ENCODE measurements around the gene GLB1L.
"Not testable (repeated sequence)": the region's sequence is repeated elsewhere in the genome, so short reads cannot be mapped to it uniquely, and the experiment has no call there.

Gene GLB1L

DNA sequence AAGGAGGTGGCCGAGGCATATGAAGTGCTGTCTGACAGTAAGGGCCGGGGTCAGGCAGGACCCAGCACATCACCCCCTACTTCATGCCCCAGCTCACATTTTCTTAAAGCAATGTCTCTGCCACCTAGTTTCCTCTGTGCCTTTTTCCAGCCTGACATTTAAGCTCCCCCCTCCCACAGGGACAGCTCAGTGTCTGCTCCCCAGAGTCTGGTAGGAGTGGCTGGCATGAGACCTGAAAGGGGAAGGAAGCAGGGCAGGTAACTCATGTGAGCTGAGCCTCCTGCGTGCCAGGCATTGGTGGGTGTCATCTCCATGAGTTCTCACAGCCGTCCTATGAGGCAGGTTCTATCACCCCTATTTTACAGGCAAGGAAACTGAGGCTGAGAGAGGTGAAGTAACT lies 35.4 kb upstream of the GLB1L start:
- no peak for DNase-seq (ENCODE audit: low spot score)

DNA sequence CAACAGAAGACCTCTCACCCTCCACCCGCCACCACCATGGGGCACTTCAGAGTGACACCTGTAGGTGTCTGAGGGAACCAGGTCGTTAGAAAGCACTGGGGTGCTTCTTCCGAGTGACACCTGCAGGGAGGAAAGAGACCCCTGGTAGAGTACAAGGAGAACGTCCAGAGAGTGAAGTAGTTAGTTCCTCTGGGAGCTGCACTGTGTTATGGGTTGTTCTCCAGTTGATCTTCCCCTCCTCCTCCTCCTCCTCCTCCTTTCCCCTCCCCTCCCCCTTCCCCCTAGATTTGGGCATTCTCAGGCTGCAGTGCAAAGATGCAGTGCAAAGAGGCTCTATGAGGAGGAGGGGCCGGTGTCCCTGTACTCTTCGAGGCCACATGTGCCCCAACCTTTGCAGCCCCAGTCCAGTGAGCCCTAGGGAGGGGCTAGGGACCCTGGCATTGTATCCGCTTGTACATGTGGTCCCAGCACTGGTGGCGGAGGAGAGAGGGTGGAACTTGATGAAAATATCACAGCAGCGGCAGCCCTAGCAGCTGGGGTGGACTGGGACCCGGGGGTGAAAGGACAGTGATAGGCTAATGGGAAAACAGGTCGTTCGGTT lies 34.8 kb upstream of the GLB1L start:
- peak; percentile 64 for DNase-seq (ENCODE audit: low spot score)

DNA sequence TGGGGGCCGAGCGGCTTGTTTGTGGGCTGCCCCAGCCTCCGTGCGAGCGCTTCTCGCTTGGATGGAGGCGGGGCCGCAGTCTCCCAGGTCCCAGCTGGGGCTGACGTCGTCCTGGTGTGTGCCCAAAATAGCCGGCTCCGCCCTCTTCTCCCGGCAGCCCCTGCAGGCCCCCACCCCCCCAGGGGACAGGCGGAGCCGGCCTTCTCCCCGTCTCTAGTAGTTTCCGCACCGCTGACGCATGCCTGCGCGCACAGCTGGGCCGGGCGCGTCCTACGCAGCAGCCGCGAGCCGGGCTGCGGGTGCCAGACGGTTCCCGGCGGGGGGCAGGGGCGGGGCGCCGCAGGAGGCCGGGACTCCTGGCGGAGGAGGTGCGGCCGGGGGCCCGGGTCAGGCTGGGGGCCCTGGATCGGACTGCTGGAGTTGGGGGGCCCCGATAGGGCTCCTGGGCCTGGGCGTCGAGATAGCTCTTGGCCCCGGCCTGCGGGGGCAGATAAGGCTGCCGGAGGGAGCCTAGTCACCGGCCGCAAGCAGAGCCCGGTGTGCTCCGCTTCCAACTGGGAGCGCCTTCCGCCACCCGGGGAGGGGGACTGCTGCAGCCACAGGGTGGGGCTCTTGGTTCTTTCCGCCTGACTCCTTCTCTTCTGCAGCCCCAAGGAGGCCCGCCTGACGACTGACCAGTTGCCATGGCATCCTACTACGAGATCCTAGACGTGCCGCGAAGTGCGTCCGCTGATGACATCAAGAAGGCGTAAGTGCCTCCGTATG lies 34.1 kb upstream of the GLB1L start, which contains the start of gene DNAJB2:
TSS of gene DNAJB2 (plus strand) at position 216 of the 765 bp plus-strand sequence. CDS start at position 684, 468 bp downstream.
- peak; percentile 100 for DNase-seq (ENCODE audit: low spot score)

DNA sequence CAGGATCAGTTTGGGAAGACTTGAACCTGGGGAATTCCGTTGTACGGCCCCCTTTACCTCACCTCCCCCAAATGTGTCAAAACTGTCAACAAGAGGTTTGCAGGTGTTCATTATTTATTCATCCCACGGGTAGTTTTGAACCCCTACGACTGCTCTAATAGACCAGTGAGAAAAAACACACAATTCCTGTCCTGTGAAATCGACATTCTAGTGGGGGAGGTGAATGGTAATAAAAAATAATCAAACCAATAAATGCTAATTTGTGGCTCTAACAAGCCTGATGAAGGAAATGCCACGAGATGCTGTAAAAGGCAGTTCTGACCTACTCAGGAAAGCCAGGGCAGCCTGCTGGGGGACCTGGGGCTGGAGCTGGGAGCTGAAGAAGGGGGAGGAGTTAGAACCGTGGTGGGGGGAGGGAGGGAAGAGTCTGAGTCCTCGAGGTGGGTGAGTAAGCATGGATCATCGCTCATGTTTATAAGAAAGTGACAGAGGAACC lies 33.5 kb upstream of the GLB1L start:
- no peak for DNase-seq (ENCODE audit: low spot score)

DNA sequence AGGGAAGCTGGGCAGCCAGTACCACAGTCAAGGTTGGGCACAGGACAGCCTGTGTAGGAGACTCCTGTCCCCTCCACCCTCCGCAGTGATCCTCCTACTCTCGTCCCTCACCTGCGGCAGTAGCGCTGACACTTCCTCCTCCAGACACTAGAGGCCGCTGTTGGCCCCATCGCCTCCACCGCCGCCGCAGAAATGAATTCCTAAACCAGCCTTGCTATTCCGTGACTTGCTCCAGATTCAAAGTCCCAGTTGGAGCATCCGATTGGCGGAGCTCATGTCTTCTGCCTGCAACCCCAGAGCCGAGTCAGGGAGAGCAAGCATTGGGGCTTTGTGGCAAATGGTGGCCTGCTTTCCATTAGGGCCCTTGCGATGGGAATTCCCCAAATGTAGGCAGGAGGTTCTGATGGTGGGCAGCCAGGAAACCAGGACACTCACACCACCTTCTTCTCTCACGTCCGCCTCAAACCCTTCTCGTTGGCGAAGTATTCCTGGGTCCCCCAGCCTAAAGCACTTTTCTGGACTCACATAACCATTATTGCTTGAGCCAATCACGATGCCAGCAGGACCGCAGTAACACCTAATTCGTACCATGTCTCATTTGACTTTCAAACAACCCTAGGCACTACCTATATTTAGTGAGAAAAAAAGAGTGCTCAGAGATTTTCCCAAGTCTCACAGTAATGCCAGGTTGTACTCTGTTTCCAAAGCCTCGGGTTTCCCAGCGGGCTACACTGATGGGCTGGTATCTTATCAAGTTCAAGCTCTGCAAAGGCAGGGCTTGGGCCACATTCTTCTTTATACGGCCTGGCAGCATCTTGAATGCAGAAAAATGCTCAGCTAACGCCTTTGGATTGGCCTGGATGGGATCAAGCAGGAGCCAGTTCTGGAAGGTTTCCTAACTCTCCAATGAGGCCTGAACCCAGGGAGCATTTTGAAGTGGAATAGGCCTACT lies 32.7 kb upstream of the GLB1L start:
- DNase-seq (ENCODE audit: low spot score) = peak; percentile 87

DNA sequence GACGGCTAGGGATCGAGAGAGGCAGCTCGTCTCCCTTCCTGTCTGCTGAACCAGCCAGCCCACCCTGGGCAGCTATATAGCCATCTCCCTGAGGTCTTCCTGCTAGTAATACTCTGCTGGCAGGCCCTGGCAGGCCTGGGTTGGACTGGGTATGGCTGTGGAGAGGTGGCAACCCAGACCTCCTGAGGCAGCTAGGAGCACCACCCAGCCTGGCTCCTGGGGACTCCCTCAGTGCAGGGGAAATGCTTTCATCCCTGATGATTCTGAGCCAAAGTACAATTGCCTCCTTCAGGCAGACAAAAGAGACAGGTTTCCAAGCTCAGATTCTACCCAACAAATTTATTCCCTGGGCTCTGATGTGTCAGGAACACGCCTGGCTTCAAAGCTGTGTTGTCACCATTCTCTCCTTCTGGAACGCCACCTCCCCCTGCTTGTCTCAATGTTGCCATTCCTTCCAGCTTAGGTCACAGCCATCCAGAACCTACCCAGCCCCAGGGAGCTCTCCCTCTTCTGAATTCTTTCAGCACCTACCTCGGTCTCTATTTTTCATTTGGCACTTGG lies 29.2 kb upstream of the GLB1L start:
- DNase-seq (ENCODE audit: low spot score) = no peak

DNA sequence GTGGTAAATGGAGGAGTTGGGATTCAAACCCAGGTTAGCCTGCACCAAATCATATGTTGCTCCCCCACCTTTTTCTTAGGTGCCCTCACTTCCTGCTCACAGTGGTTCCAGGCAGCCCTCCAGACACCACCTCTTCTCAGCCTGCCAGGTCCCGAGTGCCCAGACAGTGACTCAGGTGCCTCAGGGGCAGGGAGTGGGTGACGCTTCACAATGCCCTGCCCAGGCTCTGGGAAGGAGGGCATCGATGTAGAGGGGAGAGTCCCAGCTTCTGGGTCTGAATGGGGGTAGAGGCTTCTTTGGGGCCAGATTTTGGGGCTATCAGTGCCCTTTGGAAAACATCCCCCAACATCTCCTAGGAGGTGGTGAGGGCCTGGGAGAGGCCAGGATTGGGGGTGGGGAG lies 28.7 kb upstream of the GLB1L start:
- DNase-seq (ENCODE audit: low spot score) = no peak

DNA sequence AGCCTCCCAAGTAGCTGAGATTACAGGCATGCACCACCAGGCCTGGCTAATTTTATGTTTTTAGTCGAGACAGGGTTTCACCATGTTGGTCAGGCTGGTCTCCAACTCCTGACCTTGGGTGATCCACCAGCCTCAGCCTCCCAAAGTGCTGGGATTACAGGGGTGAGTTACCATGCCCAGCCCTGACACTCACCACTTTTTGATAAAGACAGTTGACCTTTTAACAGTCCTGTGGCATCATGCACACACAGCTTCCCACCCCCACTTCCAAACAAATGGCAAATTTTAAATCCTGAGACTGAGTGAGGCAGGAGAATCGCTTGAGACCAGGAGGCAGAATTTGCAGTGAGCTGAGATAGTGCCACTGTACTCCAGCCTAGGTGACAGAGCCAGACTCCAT lies 27.8 kb upstream of the GLB1L start:
- no peak for DNase-seq (ENCODE audit: low spot score)

DNA sequence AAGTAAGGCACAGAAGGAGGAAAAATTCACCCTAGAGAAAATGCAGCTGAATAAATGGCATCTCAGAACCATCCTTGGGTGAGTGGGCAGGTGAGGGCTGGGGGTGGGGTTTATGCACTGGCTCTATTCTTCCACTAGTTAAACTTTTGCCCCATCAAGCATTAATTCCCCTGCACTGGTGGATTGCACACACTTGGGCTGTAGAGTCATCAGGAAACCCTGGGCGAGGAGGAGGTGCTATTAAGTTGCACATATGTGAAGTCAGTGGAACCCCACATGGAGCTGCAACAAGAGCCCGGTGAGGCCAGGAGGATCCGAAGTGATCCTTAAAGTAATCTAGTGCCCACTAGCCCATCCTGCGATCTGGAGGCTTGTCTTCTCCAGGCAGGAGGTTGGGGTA lies 27.1 kb upstream of the GLB1L start:
- no peak for DNase-seq (ENCODE audit: low spot score)

DNA sequence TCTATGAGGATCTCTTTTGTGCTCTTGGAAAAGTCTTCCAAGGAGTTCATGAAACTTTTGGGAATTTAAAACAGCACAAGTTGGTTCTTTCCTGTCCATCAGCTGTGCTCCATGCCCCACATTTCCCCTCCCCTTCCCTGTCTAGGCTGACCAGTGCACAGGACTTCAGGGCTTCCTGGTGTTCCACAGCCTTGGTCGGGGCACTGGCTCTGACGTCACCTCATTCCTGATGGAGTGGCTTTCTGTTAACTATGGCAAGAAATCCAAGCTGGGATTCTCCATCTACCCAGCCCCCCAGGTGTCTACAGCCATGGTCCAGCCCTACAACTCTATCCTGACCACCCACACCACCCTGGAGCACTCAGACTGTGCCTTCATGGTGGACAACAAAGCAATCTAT lies 25.8 kb upstream of the GLB1L start:
- DNase-seq (ENCODE audit: low spot score) = no peak

DNA sequence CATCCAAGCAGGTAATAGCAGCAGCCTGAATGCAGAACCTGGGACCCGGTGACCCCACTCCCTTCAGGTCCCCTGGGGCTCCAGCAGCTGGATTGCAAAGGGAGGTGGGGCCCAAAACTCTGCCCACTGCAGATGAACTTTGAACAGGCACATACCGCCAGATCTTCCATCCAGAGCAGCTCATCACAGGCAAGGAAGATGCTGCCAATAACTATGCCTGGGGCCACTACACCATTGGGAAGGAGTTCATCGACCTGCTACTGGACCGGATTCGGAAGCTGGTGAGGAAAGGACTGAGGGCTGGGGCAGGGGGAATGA lies 24.8 kb upstream of the GLB1L start:
- no peak for DNase-seq (ENCODE audit: low spot score)

DNA sequence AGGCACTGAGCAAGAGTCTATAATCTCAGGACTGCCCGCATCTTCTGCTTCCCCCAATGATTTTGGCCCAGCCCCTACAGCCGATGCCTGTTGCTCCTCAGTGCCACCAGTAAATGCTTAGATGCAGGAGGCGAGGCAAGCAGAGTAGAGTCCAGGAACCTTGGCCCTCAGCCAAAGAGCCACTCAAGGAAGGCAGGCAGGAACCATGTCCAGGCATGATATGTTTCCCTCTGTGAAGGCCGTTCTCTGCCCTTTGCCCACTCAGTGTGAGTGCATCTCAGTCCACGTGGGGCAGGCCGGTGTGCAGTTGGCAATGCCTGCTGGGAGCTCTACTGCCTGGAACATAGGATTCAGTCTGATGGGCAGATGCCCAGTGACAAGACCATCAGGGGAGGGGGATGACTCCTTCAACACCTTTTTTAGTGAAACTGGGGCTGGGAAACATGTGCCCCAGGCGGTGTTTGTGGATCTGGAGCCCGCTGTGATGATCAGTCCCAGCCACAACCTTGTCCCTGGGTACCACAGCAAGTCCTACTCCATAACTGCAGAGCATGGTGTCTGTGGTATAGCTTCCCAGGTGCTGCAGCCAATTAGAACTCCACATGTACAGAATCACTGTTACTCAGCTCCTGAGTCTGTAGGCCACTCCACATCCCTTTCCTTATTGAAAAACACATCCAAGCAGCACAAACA lies 24.3 kb upstream of the GLB1L start:
- no peak for DNase-seq (ENCODE audit: low spot score)

DNA sequence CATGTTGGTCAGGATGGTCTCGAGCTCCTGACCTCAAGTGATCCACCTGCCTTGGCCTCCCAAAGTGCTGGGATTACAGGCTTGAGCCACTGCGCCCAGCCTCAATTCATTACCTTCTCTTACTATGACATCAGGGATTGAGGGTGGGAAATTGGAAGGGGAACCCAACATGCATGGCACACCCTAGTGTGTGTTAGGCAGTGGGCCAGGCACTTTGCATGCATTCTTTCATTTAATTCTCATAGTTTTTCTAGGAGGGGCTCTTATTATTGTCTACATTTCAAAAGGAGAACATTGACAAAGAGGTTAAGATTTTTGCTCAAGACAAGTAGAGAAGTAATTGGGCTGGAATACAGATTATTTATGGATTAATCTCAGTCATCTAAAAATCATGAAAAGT lies 23.1 kb upstream of the GLB1L start:
- DNase-seq (ENCODE audit: low spot score) = no peak

DNA sequence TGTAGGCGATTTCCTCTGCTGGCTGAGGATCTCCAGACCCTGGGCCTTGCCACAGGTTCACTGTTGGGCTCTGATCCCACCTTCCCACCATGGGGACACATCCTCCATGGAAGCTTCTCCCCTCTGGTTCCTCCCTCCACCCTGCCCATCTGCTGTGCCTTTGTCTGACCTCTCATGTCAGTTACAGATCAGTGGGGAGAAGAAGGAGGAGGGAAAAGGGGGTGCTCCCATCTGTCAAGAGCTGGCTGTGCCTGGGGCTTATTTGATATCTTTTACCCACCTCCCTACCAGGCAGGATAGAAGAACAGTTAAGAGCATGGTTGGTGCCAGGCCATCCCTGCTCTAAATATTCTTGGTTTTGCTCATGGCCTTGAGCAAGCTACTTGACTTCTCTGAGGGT lies 21.6 kb upstream of the GLB1L start:
- no peak for DNase-seq (ENCODE audit: low spot score)

DNA sequence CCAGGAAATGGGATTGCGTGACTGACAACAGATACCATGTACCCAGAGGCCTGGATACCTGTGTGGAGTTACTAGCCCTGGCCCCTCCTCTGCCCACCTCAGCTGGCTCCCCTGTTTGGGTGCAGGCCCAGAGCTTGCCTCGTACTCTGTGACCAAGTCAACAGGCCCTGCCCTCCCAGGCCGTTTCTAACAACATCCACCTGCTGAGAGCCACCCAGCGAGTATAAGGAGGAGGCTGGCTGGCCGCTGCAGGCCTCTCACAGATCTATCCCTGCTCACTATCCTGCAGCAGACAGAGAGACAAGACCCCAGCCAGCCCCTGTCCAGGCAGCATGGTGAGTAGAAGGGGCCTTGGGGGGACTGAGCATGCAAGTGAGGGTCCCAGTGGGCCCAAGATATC lies 21.0 kb upstream of the GLB1L start:
- no peak for DNase-seq (ENCODE audit: low spot score)

DNA sequence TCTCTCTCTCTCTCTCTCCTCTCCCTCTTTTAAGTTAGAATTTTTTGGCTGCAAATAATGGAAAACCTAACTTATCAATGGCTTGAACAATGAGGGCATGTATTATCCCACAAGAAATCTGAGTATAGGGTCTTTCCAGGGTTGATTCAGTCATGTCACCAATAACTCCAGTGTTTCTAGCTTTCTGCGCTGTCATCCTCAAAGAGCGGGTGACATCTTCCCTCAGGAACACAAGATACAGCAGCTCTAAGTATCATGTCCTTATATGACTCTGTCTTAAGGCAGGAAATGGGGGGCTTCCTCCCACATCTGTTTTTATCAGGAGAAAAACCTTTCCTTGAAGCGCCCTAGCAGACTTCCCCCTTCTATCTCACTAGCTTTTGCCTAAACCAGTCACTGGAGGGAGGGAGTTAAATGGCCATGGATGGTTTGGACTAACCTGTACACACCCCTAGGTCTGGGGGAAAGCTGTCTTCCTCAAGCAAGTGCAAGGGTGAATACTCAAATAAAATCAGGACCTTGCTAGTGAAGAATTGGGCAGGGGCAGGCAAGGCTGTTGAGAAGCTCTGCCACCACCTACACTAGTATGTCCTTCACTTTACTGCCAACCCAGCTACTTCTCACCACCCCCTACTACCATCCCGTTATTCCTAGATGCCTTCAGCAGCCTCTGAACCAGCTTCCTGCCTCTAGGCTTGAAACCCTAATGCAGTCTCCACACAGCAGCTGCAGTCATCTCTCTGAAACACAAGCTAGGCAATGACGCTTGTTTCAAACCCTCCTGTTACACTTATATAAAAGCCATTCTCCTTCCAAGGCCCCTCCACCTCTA lies 16.0 kb upstream of the GLB1L start:
- no peak for DNase-seq (ENCODE audit: low spot score)

DNA sequence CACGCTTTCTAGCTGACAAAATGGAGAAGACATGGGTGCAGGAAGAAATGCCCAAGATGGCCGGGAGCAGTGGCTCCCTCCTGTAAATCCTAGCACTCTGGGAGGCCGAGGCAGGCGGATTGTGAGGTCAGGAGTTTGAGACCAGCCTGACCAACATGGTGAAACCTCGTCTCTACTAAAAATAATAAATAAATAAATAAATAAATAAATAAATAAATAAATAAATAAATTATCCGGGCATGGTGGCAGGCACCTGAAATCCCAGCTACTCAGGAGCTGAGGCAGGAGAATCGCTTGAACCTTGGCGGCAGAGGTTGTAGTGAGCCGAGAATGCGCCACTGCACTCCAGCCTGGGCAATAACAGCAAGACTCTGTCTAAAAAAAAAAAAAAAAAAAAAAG lies 13.7 kb upstream of the GLB1L start:
- DNase-seq (ENCODE audit: low spot score) = not testable (repeated sequence)

DNA sequence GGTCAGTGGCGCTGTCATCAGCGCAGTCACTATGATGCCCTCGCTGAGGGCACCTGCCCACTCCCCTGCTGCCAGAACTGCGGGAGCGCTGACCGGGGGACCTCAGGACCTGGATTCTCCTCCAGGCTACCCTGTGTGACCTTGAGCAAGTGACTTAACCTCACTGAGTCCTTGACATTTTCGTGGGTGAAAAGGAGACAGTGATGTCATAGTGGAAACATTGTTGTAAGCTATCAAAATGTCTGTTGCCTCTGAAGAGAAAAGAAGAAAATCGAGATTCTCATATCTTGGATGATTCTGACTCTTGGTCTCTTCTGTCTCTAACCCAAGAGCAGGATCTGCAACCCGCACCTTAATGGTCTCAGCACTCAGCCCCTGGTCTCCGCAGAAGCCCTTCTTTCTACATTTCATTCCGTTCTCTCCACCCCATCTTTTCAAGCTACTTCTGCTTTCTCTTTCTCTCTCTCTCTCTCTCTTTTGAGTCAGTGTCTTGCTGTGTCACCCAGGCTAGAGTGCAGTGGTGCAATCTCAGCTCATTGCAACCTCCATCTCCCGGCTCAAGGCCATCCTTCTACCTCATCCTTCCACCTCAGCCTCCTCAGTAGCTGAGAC lies 9.5 kb upstream of the GLB1L start:
- no peak for DNase-seq (ENCODE audit: low spot score)

DNA sequence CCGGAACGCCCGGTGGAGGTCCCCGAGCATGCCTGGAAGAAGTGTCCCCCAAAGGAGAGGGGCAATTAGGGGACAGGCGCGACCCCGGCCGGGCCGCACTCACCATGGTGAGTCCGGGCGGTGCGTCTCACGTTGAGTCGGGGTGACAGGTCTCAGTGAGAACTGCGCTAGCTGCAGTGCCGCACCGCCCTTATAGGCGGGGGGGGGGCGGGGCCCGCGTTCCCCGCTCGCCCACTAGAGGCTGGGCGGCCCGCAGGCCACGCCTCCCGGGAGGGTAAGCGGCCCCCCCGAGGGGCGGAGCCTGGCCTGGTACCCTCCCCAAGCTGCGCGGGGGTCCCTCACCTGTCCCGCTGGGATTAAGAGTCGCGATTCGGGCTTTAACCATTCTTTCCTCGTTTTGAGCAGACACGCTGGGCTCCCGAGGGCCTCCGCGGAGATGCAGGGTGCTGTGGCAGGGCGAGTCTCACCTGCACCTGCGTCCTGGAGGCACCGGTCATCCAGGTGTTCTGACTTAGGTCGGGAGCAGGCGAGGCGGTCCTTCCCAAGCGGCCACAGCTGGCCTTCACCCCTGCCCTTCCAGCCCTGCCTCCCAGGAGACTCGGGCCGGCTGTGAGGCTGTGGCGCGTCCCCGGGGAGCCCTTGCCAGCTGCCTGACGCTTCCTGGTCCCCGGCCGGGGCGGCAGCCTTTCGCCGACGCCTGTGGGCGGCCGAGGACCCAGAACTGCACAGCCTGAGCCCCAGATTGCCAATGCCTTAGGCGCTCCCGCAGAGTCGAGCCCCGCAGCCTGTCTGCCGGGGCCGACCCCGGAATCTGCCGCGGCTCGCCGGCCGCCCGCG lies 8.7 kb upstream of the GLB1L start, which contains the start of gene TUBA4A:
TSS of gene TUBA4A (minus strand) at position 166 of the 837 bp plus-strand sequence. CDS start at position 106, 60 bp downstream.
- DNase-seq (ENCODE audit: low spot score) = no peak
